Smooth muscle cell (in vitro differentiated cells): Measurements from ENCODE around the gene ROR1. TPM values are rescaled to one million over a fixed set of nuclear protein-coding genes. Genes with fewer than 3 reads are reported as not detected.
"Not testable (repeated sequence)": the region's sequence is repeated elsewhere in the genome, so short reads cannot be mapped to it uniquely, and the experiment has no call there.

Experiments
- DNase-seq: peaks from one replicate; lab custom pipeline; 2025; ENCODE audit not compliant: unreplicated experiment; lab: John Stamatoyannopoulos, UW
- H2AFZ ChIP-seq: fragments of 200-600 bp; sonication (generic); 2 replicates; pipeline ENCODE4 v1.6.0; 2016; ENCODE audit warnings: antibody characterized with exemption, low read depth, mild to moderate bottlenecking
- H3F3A ChIP-seq: fragments of 200-600 bp; sonication (generic); 2 replicates; pipeline ENCODE4 v1.6.0; 2017; ENCODE audit warnings: antibody characterized with exemption, low read depth
- H3K27ac ChIP-seq: fragments of 200-600 bp; sonication (generic); 2 replicates; pipeline ENCODE4 v1.5.1; 2016; ENCODE audit warnings: low read depth, mild to moderate bottlenecking
- H3K27me3 ChIP-seq: fragments of 200-600 bp; sonication (generic); 2 replicates; pipeline ENCODE4 v1.6.1; 2016; ENCODE audit warnings: low read depth, mild to moderate bottlenecking
- H3K36me3 ChIP-seq: fragments of 200-600 bp; sonication (generic); 2 replicates; pipeline ENCODE4 v1.5.1; 2016; ENCODE audit warnings: low read depth
- H3K4me1 ChIP-seq: fragments of 200-600 bp; sonication (generic); 2 replicates; pipeline ENCODE4 v1.5.1; 2016; ENCODE audit warnings: low read depth
- H3K4me2 ChIP-seq: fragments of 200-600 bp; sonication (generic); 2 replicates; pipeline ENCODE4 v1.6.0; 2016; ENCODE audit warnings: mild to moderate bottlenecking
- H3K4me3 ChIP-seq: fragments of 200-600 bp; sonication (generic); 2 replicates; pipeline ENCODE4 v1.5.1; 2016; ENCODE audit warnings: mild to moderate bottlenecking
- H3K79me2 ChIP-seq: fragments of 200-600 bp; sonication (generic); 2 replicates; pipeline ENCODE4 v1.6.0; 2016; ENCODE audit warnings: low read depth, mild to moderate bottlenecking
- H3K9ac ChIP-seq: fragments of 200-600 bp; sonication (generic); 2 replicates; pipeline ENCODE4 v1.6.0; 2016; ENCODE audit warnings: low read depth
- H3K9me3 ChIP-seq: fragments of 200-600 bp; sonication (generic); replicated peaks from 2 replicates; pipeline ENCODE4 v1.5.1; 2016; ENCODE audit warnings: low read depth
- H4K20me1 ChIP-seq: fragments of 200-600 bp; sonication (generic); 2 replicates; pipeline ENCODE4 v1.6.0; 2016; ENCODE audit warnings: low read depth
- CTCF ChIP-seq: fragments of 200-600 bp; sonication (generic); IDR thresholded peaks from 2 replicates; pipeline ENCODE4 v1.5.1; 2017; ENCODE audit warnings: borderline replicate concordance, mild to moderate bottlenecking, antibody characterized with exemption; ENCODE audit not compliant: insufficient read depth, poor library complexity, severe bottlenecking
- WGBS: methylation state at CpG from one replicate; pipeline ENCODE4 v1.1.7; 2016; ENCODE audit warnings: low lambda C conversion rate; 5-methylcytosine and 5-hydroxymethylcytosine counted together
- polyA plus RNA-seq: library from polyadenylated mRNA; unstranded; fragments of >200 nt; fragmentation: Nextera tagmentation; extraction: Ambion mirVana; gene quantifications from 2 replicates; pipeline ENCODE4 v1.2.1, GENCODE V29; 2016
- total RNA-seq: library from RNA; depleted of rRNA; stranded (reverse); fragments of >200 nt; gene quantifications from 2 replicates; pipeline ENCODE4 v1.2.3, GENCODE V29; 2014

Gene ROR1
- total and polyA plus RNA-seq, 2 experiments from 2014 or later = 3.3 to 7.2 TPM

- Histone ChIP-seq H3K4me3 (no peak overlapping the region), H3K4me1 (peaks cover 49% of the 10 kb centered on the region), H3K4me2 (no peak overlapping the region), H3K9me3 (no peaks in the 10 kb centered on the region), H3K36me3 (no peaks in the 10 kb centered on the region), H3K79me2 (peaks cover 29% of the 10 kb centered on the region), H3K27me3 (no peaks in the 10 kb centered on the region), H3K9ac (no peak overlapping the region), H4K20me1 (peaks cover 12% of the 10 kb centered on the region), H3K27ac (no peak overlapping the region), H2AFZ (no peak overlapping the region), H3F3A (peaks cover 11% of the 10 kb centered on the region)
- WGBS = 88% methylated on average over 6 of the region's 6 CpGs
- no peak for DNase-seq
- TF ChIP-seq CTCF = no peak
These were observed 10.9 kb downstream of the ROR1 start for GRCh38 chr1:63784489-63785390.

GRCh38 chr1:63787270-63787669 lies 13.5 kb downstream of the ROR1 start:
- not testable (repeated sequence) for H3F3A ChIP-seq, H3K9me3 ChIP-seq, H3K36me3 ChIP-seq, H3K27ac ChIP-seq, H4K20me1 ChIP-seq, H3K4me3 ChIP-seq, H2AFZ ChIP-seq, H3K4me2 ChIP-seq, H3K9ac ChIP-seq, DNase-seq, H3K27me3 ChIP-seq
- Histone ChIP-seq H3K4me1 (peaks cover 44% of the 10 kb centered on the region), H3K79me2 (peaks cover 29% of the 10 kb centered on the region)
- WGBS = 93% methylated on average over 3 of the region's 3 CpGs

- Histone ChIP-seq H3K27me3 (no peaks in the 10 kb centered on the region), H3K27ac (no peak overlapping the region), H3K4me1 (peaks cover 38% of the 10 kb centered on the region), H3F3A (no peaks in the 10 kb centered on the region), H3K79me2 (peaks cover 28% of the 10 kb centered on the region), H2AFZ (no peak overlapping the region), H3K4me2 (no peak overlapping the region), H4K20me1 (peaks cover 4% of the 10 kb centered on the region), H3K9me3 (no peaks in the 10 kb centered on the region), H3K4me3 (no peak overlapping the region), H3K36me3 (no peaks in the 10 kb centered on the region), H3K9ac (no peak overlapping the region)
- no peak for DNase-seq
- TF ChIP-seq CTCF = no peak
- WGBS = 45% methylated on average over 1 of the region's 1 CpG
These were observed 14.1 kb downstream of the ROR1 start for GRCh38 chr1:63787875-63788274.

- H3K36me3 ChIP-seq = no peaks in the 10 kb centered on the region
- 70% methylated on average over 4 of the region's 4 CpGs for WGBS
- H3K4me3 ChIP-seq = no peak overlapping the region
- H3K27ac ChIP-seq = no peak overlapping the region
- DNase-seq = no peak
- no peak overlapping the region for H3K9ac ChIP-seq
- H3K4me2 ChIP-seq = no peak overlapping the region
- no peaks in the 10 kb centered on the region for H3K9me3 ChIP-seq
- no peaks in the 10 kb centered on the region for H3F3A ChIP-seq
- H3K4me1 ChIP-seq = peaks cover 43% of the 10 kb centered on the region
- no peaks in the 10 kb centered on the region for H3K27me3 ChIP-seq
- no peak for TF ChIP-seq CTCF
- no peak overlapping the region for H2AFZ ChIP-seq
- peaks cover 4% of the 10 kb centered on the region for H4K20me1 ChIP-seq
- H3K79me2 ChIP-seq = peaks cover 14% of the 10 kb centered on the region
These were observed 16.2 kb downstream of the ROR1 start for GRCh38 chr1:63789856-63790605.
